T-helper 17 cell (primary cell): ENCODE data around the gene NR2E3. TPM values are rescaled to one million over a fixed set of nuclear protein-coding genes. Genes with fewer than 3 reads are reported as not detected.
"Not testable (repeated sequence)": the region's sequence is repeated elsewhere in the genome, so short reads cannot be mapped to it uniquely, and the experiment has no call there.

ENCODE experiments used
- ATAC-seq: fragments of 150-1000 bp; cut with Tn5 transposase; 2 replicates; pipeline ENCODE4 v1.10.0; 2021; ENCODE audit warnings: mild to moderate bottlenecking, moderate library complexity
- DNase-seq, 3 donors: peaks; one replicate each; pipeline versions ENCODE4 v3.0.0 to v3.0.0-alpha.2; 2020 to 2021
- H3K9me3 ChIP-seq: one replicate; pipeline ENCODE4 v1.7.0; 2013; ENCODE audit warnings: low read length, mild to moderate bottlenecking; ENCODE audit not compliant: control insufficient read depth, poor library complexity, severe bottlenecking
- H3K27ac Mint-ChIP-seq: one replicate; pipeline ENCODE4 v1.8.0; 2022; ENCODE audit warnings: mild to moderate bottlenecking, moderate library complexity, mixed read lengths
- H3K27me3 Mint-ChIP-seq: one replicate; pipeline ENCODE4 v1.8.0; 2022; ENCODE audit warnings: mixed read lengths
- H3K36me3 Mint-ChIP-seq: one replicate; pipeline ENCODE4 v1.8.0; 2022; ENCODE audit warnings: low read depth, mixed read lengths
- H3K4me1 Mint-ChIP-seq: one replicate; pipeline ENCODE4 v1.8.0; 2022; ENCODE audit warnings: mild to moderate bottlenecking, mixed read lengths
- H3K4me3 Mint-ChIP-seq: one replicate; pipeline ENCODE4 v1.8.0; 2022; ENCODE audit warnings: mild to moderate bottlenecking, moderate library complexity, mixed read lengths
- total RNA-seq, 4 donors: library from RNA in 2 of 4; stranded (reverse) in 2 of 4; gene quantifications; one replicate each; pipeline ENCODE4 v1.2.3 and lab custom pipeline; 2022 to 2026

Gene NR2E3
- total RNA-seq, 2 donors from 2014 or later = not detected

DNA sequence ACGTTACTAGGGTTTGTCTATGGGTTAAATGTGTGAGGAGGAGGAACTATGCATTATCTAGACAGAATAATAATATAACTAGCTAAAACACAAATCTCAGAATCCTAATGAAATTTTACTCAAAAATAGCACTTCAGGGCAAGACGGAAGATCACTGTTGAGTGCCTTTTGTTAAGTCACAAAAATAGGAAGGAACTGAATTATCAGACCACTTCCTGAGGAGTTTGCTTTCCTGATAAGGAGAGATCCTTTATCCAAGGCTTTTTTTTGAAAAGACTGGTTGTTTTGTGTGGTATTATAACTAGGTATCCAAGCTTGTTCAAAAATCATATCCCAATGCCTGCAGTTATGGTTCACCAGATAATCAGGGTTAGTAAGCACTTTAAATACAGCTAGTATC, 34.6 kb downstream of the NR2E3 start:
- DNase-seq (no peak), ATAC-seq (no peak)
- H3K36me3 Mint-ChIP-seq = peaks cover 6% of the 10 kb centered on the region
- H3K4me3 Mint-ChIP-seq = no peak overlapping the region
- H3K27ac Mint-ChIP-seq = no peak overlapping the region
- H3K4me1 Mint-ChIP-seq = peaks cover 2% of the 10 kb centered on the region
- H3K9me3 ChIP-seq = no peaks in the 10 kb centered on the region
- H3K27me3 Mint-ChIP-seq = no peaks in the 10 kb centered on the region

DNA sequence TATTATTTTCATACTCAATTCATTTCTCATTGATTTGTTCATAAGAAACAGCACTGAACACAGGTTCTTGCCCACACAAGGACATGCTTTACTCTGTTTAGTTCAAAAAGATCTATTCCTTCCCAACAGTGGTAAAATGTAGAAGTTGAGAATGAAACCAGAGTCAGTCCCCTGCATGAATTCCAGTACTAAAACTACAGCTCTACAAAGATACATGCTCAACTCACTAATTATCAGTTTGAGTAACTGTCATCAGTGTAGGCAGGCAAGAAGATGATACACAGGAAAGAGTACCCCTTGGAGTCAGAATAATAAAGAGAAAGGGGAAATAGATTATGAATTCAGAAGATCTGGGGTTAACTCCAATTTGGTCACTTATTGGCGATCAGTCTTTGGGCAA, 43.2 kb downstream of the NR2E3 start:
- no peaks in the 10 kb centered on the region for H3K4me1 Mint-ChIP-seq
- H3K27me3 Mint-ChIP-seq = no peaks in the 10 kb centered on the region
- no peak overlapping the region for H3K27ac Mint-ChIP-seq
- DNase-seq (no peak), ATAC-seq (no peak)
- H3K9me3 ChIP-seq = no peaks in the 10 kb centered on the region
- H3K4me3 Mint-ChIP-seq = no peak overlapping the region
- peaks cover 8% of the 10 kb centered on the region for H3K36me3 Mint-ChIP-seq

DNA sequence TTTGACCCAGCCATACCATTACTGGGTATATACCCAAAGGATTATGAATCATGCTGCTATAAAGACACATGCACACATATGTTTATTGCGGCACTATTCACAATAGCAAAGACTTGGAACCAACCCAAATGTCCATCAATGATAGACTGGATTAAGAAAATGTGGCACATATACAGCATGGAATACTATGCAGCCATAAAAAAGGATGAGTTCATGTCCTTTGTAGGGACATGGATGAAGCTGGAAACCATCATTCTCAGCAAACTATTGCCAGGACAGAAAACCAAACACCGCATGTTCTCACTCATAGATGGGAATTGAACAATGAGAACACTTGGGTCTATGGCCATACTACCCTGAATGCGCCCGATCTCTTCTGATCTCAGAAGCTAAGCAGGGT, 47.9 kb downstream of the NR2E3 start:
- H3K27ac Mint-ChIP-seq, H3K36me3 Mint-ChIP-seq, H3K27me3 Mint-ChIP-seq, H3K9me3 ChIP-seq, H3K4me3 Mint-ChIP-seq, ATAC-seq, DNase-seq, H3K4me1 Mint-ChIP-seq: not testable (repeated sequence)
